HepG2 (cell line): ENCODE data around the gene DDOST. TPM values are rescaled to one million over a fixed set of nuclear protein-coding genes. Genes with fewer than 3 reads are reported as not detected.
A peak's percentile ranks its signal among the peaks of the same experiment; 100 is the strongest.

Source experiments
- ARID5B ChIP-seq: IDR thresholded peaks from 2 replicates; pipeline ENCODE4 v1.4.0; 2020; ENCODE audit warnings: mild to moderate bottlenecking, missing genetic modification reagents
- DZIP1 ChIP-seq: sonication (generic); formaldehyde crosslinking; IDR thresholded peaks from 2 replicates; pipeline ENCODE4 v1.5.0; 2020; ENCODE audit warnings: mild to moderate bottlenecking, missing genetic modification reagents
- MTA1 ChIP-seq: sonication (generic); formaldehyde crosslinking; IDR thresholded peaks from 2 replicates; pipeline ENCODE4 v1.4.0; 2020; ENCODE audit warnings: missing genetic modification reagents, mild to moderate bottlenecking, borderline replicate concordance
- PBX3 ChIP-seq: sonication (generic); formaldehyde crosslinking; IDR thresholded peaks from 2 replicates; pipeline ENCODE4 v1.8.1; 2023; ENCODE audit warnings: missing genetic modification reagents, inconsistent platforms, borderline replicate concordance
- SMAD9 ChIP-seq: sonication (generic); formaldehyde crosslinking; IDR thresholded peaks from 2 replicates; pipeline ENCODE4 v1.5.1; 2020; ENCODE audit warnings: mild to moderate bottlenecking, missing genetic modification reagents
- SP5 ChIP-seq: IDR thresholded peaks from 2 replicates; pipeline ENCODE4 v1.6.1; 2016; ENCODE audit warnings: low read depth, borderline replicate concordance
- STAG1 ChIP-seq: sonication (generic); formaldehyde crosslinking; IDR thresholded peaks from 2 replicates; pipeline ENCODE4 v1.4.0; 2020; ENCODE audit warnings: missing genetic modification reagents
- SYNCRIP ChIP-seq: fragments of 200-400 bp; formaldehyde crosslinking; IDR thresholded peaks from 2 replicates; pipeline ENCODE4 v1.6.1; 2018; ENCODE audit warnings: mild to moderate bottlenecking, low read depth, low read length; ENCODE audit not compliant: insufficient read depth
- TBX2 ChIP-seq: sonication (generic); formaldehyde crosslinking; IDR thresholded peaks from 2 replicates; pipeline ENCODE4 v1.5.0; 2020; ENCODE audit warnings: missing genetic modification reagents, mild to moderate bottlenecking, borderline replicate concordance
- THAP11 ChIP-seq: IDR thresholded peaks from 2 replicates; pipeline ENCODE4 v1.6.1; 2016; ENCODE audit warnings: missing biosample characterization, missing genetic modification reagents
- THAP8 ChIP-seq: sonication (generic); formaldehyde crosslinking; IDR thresholded peaks from 2 replicates; pipeline ENCODE4 v1.5.1; 2020; ENCODE audit warnings: missing genetic modification reagents, mild to moderate bottlenecking, borderline replicate concordance
- XRCC5 ChIP-seq: fragments of 200-400 bp; formaldehyde crosslinking; optimal IDR thresholded peaks from 2 replicates; pipeline ENCODE3; 2017; ENCODE audit warnings: mild to moderate bottlenecking, low read length
- ZBTB2 ChIP-seq: sonication (generic); formaldehyde crosslinking; IDR thresholded peaks from 2 replicates; pipeline ENCODE4 v1.8.0; 2022; ENCODE audit warnings: low read depth, missing genetic modification reagents
- ZBTB21 ChIP-seq: sonication (generic); formaldehyde crosslinking; IDR thresholded peaks from 2 replicates; pipeline ENCODE4 v1.4.0; 2020; ENCODE audit warnings: missing genetic modification reagents
- ZNF17 ChIP-seq: sonication (generic); formaldehyde crosslinking; IDR thresholded peaks from 2 replicates; pipeline ENCODE4 v1.5.0; 2020; ENCODE audit warnings: mild to moderate bottlenecking, missing genetic modification reagents
- ZNF589 ChIP-seq: sonication (generic); formaldehyde crosslinking; conservative IDR thresholded peaks from 2 replicates; pipeline ENCODE4 v1.8.0; 2022; ENCODE audit warnings: mild to moderate bottlenecking, moderate library complexity, missing genetic modification reagents
- ZNF672 ChIP-seq: sonication (generic); formaldehyde crosslinking; IDR thresholded peaks from 2 replicates; pipeline ENCODE4 v1.8.1; 2022; ENCODE audit warnings: missing genetic modification reagents
- ZSCAN21 ChIP-seq: sonication (generic); formaldehyde crosslinking; IDR thresholded peaks from 2 replicates; pipeline ENCODE4 v1.8.0; 2022; ENCODE audit warnings: mild to moderate bottlenecking, missing genetic modification reagents, moderate library complexity, borderline replicate concordance
- polyA plus RNA-seq, 8 experiments: library from polyadenylated mRNA; depleted of rRNA in 3 of 8; stranded (reverse) in 7 of 8; unstranded in 1 of 8; fragments of >200 nt; fragmentation: Illumina TruSeq in 4 of 8; extraction: Trizol in 4 of 8; gene quantifications; 2 replicates each; pipeline versions ENCODE4 v1.2.1 to v1.2.3, GENCODE V29; 2011 to 2016; ENCODE audit warnings: low read depth in 4 of 8, missing spikeins in 1 of 8, mixed read lengths in 1 of 8; ENCODE audit not compliant: insufficient read depth in 1 of 8
- total RNA-seq, 5 experiments: library from RNA; depleted of rRNA; stranded (reverse); fragments of >200 nt; fragmentation: Illumina TruSeq; extraction: Trizol; gene quantifications; 2 replicates each; pipeline ENCODE4 v1.2.3, GENCODE V29; 2016; ENCODE audit warnings: low read depth in 1 of 5

The DDOST gene
- total and polyA plus RNA-seq, 2 of the 13 experiments (the other 11 are each of a cell fraction or from before 2014, with no cell fraction given) = 335 to 494 TPM

- TF ChIP-seq THAP8 (CRISPR knock-in tag) (no peak), PBX3 (CRISPR knock-in tag) (no peak), THAP11 (CRISPR knock-in tag) (peak; percentile 33; the same call in 1 of the 2 replicates), STAG1 (peak; percentile 94), ZNF589 (no peak; the same call in 1 of the 2 replicates), ZBTB21 (CRISPR knock-in tag) (no peak), ZSCAN21 (no peak), DZIP1 (no peak), ARID5B (CRISPR knock-in tag) (peak; percentile 22), TBX2 (no peak; the same call in 1 of the 2 replicates), ZNF17 (no peak), ZBTB2 (no peak), ZNF672 (CRISPR knock-in tag) (no peak), MTA1 (CRISPR knock-in tag) (peak; percentile 25; the same call in 1 of the 2 replicates), SP5 (peak; percentile 3; the same call in 1 of the 2 replicates), SMAD9 (no peak), XRCC5 (peak; percentile 63), SYNCRIP (no peak)
Measured at GRCh38 chr1:20696397-20697333, 35.5 kb upstream of the DDOST start (continued).
